ENCODE data around the gene PFDN1.
"Not testable (repeated sequence)": the region's sequence is repeated elsewhere in the genome, so short reads cannot be mapped to it uniquely, and the experiment has no call there.

Gene PFDN1

GRCh38 chr5:140207250-140207964 lies 95.5 kb downstream of the PFDN1 start:
- DNase-seq, result no peak

GRCh38 chr5:140205952-140206351 lies 96.9 kb downstream of the PFDN1 start:
- DNase-seq, result no peak

- no peak for DNase-seq
These were observed 97.7 kb downstream of the PFDN1 start for GRCh38 chr5:140205216-140205615.

DNA sequence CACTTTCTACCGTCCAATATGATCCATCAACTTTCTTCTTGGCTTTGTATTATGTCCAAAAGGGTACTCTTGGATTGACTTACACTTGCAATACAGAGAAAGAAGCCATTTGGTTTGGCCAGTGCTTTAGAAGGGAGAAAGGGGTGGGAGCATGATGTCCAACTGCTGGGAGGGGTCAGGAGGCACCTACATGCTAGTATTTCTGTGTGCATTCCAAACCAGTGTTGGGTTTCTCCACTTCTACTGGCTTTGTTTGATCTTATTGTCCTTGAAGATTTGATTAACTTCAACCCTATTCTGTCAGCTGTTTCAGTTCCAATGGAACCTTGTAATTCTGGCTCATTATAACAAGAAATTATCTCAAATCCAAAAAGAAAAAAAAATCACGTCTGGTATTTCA lies 100.3 kb downstream of the PFDN1 start:
- DNase-seq, result no peak

- no peak for DNase-seq
These were observed 100.8 kb downstream of the PFDN1 start for GRCh38 chr5:140202078-140202477.

DNA sequence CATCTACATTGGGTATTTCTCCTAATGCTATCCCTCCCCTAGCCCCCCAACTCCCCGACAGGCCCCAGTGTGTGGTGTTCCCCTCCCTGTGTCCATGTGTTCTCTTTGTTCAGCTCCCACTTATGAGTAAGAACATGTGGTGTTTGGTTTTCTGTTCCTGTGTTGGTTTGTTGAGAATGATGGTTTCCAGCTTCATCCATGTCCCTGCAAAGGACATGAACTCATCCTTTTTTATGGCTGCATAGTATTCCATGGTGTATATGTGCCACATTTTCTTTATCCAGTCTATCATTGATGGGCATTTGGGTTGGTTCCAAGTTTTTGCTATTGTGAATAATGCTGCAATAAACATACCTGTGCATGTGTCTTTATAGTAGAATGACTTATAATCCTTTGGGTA lies 104.0 kb downstream of the PFDN1 start:
- DNase-seq, result not testable (repeated sequence)

GRCh38 chr5:140197023-140197422 lies 105.9 kb downstream of the PFDN1 start:
- DNase-seq, result no peak

DNA sequence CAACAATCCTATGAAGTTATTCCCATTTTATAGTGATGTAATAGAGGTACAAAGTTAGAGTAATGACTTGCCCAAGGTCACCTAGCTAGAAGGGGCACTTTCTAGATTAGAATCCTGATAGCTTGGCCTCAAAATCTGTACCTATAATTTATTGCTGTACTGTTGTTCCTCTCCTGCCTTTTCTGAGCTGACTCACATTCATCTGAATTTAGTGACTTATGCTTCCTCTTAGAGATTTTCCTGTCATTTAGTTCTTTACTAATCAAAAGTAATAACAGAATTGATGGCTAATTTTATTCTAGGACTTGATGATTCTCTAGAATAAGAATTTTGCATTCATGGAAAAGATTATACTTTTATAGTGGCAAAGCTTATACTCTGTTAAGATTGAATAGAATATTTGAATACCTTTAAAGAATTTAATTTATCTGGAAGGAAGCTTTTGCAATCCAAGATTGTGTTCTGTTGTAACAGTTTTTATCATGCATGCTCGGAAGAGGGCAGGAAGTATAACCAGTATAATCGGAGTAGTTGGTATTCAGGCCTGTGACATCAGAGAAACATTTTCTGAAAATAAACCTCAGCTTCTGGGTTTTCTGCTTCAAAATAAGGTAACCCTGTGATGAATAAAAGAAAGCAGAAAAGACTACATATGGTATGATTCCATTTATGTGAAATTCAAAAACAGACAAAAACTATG lies 106.6 kb downstream of the PFDN1 start:
- DNase-seq, result no peak
